CD1c-positive myeloid dendritic cell (primary cell): ENCODE data around the gene LRRC23.
A peak's percentile ranks its signal among the peaks of the same experiment; 100 is the strongest.

ENCODE experiments used
- DNase-seq: peaks from one replicate; pipeline ENCODE4 v3.0.0-alpha.2; 2016; ENCODE audit errors: extremely low spot score

LRRC23 gene

GRCh38 chr12:6943722-6944380, 39.2 kb downstream of the LRRC23 start, which contains the start of the genes C12orf57 and RNU7-1:
TSS of gene C12orf57 (plus strand) at chr12:6944022. CDS start at chr12:6944122, 100 bp downstream.
TSS of gene RNU7-1 (plus strand) at chr12:6943816.
- peak; percentile 92 for DNase-seq

- peak; percentile 94 for DNase-seq
Measured at GRCh38 chr12:6944381-6945186, 40.0 kb downstream of the LRRC23 start.

GRCh38 chr12:6945613-6946012, 41.0 kb downstream of the LRRC23 start:
- no peak for DNase-seq

- DNase-seq = peak; percentile 71
Measured at GRCh38 chr12:6946033-6946919, 41.7 kb downstream of the LRRC23 start.

GRCh38 chr12:6946920-6947374, 42.3 kb downstream of the LRRC23 start:
- no peak for DNase-seq

- no peak for DNase-seq
Measured at GRCh38 chr12:6947615-6948014, 43.0 kb downstream of the LRRC23 start.

- peak; percentile 76 for DNase-seq
Measured at GRCh38 chr12:6948873-6949594, 44.4 kb downstream of the LRRC23 start.

GRCh38 chr12:6950401-6950801, 45.8 kb downstream of the LRRC23 start:
- no peak for DNase-seq

GRCh38 chr12:6950811-6951540, 46.4 kb downstream of the LRRC23 start, which contains the start of gene PTPN6:
TSS of gene PTPN6 (plus strand) at chr12:6951356. CDS start at chr12:6951513, 157 bp downstream.
- DNase-seq = peak; percentile 91

- no peak for DNase-seq
Measured at GRCh38 chr12:6951551-6952120, 47.0 kb downstream of the LRRC23 start.

GRCh38 chr12:6952121-6952862, 47.7 kb downstream of the LRRC23 start:
- no peak for DNase-seq

- no peak for DNase-seq
Measured at GRCh38 chr12:6952863-6953441, 48.3 kb downstream of the LRRC23 start.

GRCh38 chr12:6953442-6954315, 49.1 kb downstream of the LRRC23 start:
- peak; percentile 92 for DNase-seq

GRCh38 chr12:6954316-6955107, 49.9 kb downstream of the LRRC23 start:
- DNase-seq = no peak

GRCh38 chr12:6955108-6956020, 50.7 kb downstream of the LRRC23 start:
- no peak for DNase-seq
